ENCODE measurements around the gene SPRR5. TPM values are rescaled to one million over a fixed set of nuclear protein-coding genes. Genes with fewer than 3 reads are reported as not detected.

The SPRR5 gene
- total RNA-seq, 1 experiment from 2014 or later = not detected

DNA sequence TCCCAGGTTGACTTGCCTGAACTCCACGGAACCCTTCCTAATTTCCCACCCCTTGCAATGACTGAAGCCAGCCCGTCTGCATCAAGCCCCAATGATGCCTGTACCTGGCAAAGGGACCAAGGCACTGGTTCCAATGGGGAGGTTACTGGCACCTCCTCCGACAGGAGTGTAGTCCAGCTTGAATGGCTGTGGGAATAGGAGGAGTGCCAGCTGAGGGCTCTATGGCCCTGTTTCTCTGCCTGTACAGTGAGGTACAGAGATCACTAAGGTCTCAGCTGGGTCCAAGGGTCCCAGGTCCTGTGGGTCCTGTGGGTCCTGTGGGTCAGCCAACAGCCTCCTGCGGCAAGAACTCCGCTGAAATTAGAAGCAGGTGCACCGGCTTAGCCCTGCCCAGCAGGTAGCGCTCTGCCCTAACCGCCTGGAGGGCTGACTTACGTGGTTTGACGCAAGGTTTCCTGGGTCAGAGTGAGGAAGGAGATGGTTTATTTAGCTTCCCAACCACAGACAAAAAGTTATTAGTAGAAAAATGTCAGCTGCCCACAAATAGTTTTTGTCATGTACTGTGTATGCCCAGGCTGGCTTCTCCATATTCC, 13.5 kb downstream of the SPRR5 start:
- H3K27me3 ChIP-seq (ENCODE audit: insufficient read depth, low read depth) = no peaks in the 10 kb centered on the region
- H3K4me1 ChIP-seq (replicated peaks; ENCODE audit: insufficient read depth) = peaks cover 23% of the 10 kb centered on the region
- H4K20me1 ChIP-seq (ENCODE audit: insufficient read depth) = no peaks in the 10 kb centered on the region
- intact Hi-C loops (cut with micrococcal nuclease; ENCODE audit: unreplicated experiment) = no loop called here
- no peak overlapping the region for H3K4me2 ChIP-seq
- POLR2A ChIA-PET (ENCODE audit: unreplicated experiment) = no interaction called here
- CTCF ChIA-PET = no interaction called here
- peaks cover 10% of the 10 kb centered on the region; the same call in 1 of the 2 replicates for H3F3A ChIP-seq (ENCODE audit: insufficient read depth, low read depth)
- H3K4me3 ChIP-seq = no peak overlapping the region
- no peaks in the 10 kb centered on the region for H3K36me3 ChIP-seq (ENCODE audit: low read depth)
- BruUV-seq (replicated peaks) = no TSS peak
- TF ChIP-seq EZH2 (IDR thresholded peaks at IDR 0.05; ENCODE audit: low read depth) (no peak), CTCF (conservative IDR thresholded peaks at IDR 0.05) (no peak)
- H3K9me3 ChIP-seq (ENCODE audit: insufficient read depth, low read depth) = no peaks in the 10 kb centered on the region
- DNase-seq = no peak
- H3K79me2 ChIP-seq (ENCODE audit: low read depth) = no peaks in the 10 kb centered on the region
- no peaks in the 10 kb centered on the region for H3K9me2 ChIP-seq (ENCODE audit: insufficient read depth)
- no peak overlapping the region for H2AFZ ChIP-seq
- H3K27ac ChIP-seq = no peak overlapping the region

- Histone ChIP-seq H3K27ac (no peak overlapping the region), H3K36me3 (ENCODE audit: low read depth) (no peaks in the 10 kb centered on the region), H3K4me2 (no peak overlapping the region), H3F3A (ENCODE audit: insufficient read depth, low read depth) (peaks cover 10% of the 10 kb centered on the region; the same call in 1 of the 2 replicates), H3K4me1 (replicated peaks; ENCODE audit: insufficient read depth) (peaks cover 27% of the 10 kb centered on the region), H3K9me3 (ENCODE audit: insufficient read depth, low read depth) (no peaks in the 10 kb centered on the region), H2AFZ (no peak overlapping the region), H3K27me3 (ENCODE audit: insufficient read depth, low read depth) (no peaks in the 10 kb centered on the region), H4K20me1 (ENCODE audit: insufficient read depth) (no peaks in the 10 kb centered on the region), H3K9me2 (ENCODE audit: insufficient read depth) (no peaks in the 10 kb centered on the region), H3K79me2 (ENCODE audit: low read depth) (no peaks in the 10 kb centered on the region), H3K4me3 (no peak overlapping the region)
- CTCF ChIA-PET = no interaction called here
- intact Hi-C loops (cut with micrococcal nuclease; ENCODE audit: unreplicated experiment) = no loop called here
- no peak for DNase-seq
- no TSS peak for BruUV-seq (replicated peaks)
- POLR2A ChIA-PET (ENCODE audit: unreplicated experiment) = no interaction called here
- no peak for TF ChIP-seq EZH2 (IDR thresholded peaks at IDR 0.05; ENCODE audit: low read depth)
- no peak for TF ChIP-seq CTCF (conservative IDR thresholded peaks at IDR 0.05)
Observed at GRCh38 chr1:152961226-152961891, 14.4 kb downstream of the SPRR5 start.

DNA sequence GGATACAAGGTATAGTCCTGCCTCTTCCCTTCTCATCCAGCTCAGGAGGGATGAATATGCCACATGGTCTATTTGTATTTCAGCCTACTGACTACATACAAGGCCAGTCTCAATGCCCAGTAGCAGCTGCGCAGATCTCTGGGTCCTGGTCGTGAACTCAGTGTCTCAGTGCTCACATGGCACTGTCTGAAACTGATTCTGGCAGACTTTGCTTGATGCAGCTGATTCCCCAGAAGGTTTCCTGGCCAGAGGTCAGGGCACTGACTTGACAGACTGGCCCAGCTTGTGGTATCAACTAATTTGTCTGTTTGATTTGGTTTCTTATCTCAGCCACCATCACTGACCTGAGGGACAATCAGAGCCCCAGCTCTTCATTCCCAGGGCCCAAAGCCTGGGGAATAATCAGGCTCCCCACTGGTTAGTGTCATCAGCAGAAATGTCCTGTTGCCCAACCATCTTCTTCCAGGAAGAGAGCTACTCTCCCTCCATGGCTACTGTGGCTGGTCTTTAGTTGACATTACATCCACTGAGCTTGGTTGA, 15.9 kb downstream of the SPRR5 start:
- peak; percentile 32 to 92 for DNase-seq
- Histone ChIP-seq H2AFZ (no peak overlapping the region), H3K27ac (peak overlapping the region; percentile 33; the same call in 1 of the 2 replicates), H3K4me2 (peak overlapping the region; percentile 34; the same call in 1 of the 2 replicates), H3F3A (ENCODE audit: insufficient read depth, low read depth) (peaks cover 15% of the 10 kb centered on the region; the same call in 1 of the 2 replicates), H4K20me1 (ENCODE audit: insufficient read depth) (no peaks in the 10 kb centered on the region), H3K4me3 (no peak overlapping the region), H3K9me3 (ENCODE audit: insufficient read depth, low read depth) (no peaks in the 10 kb centered on the region), H3K27me3 (ENCODE audit: insufficient read depth, low read depth) (no peaks in the 10 kb centered on the region), H3K36me3 (ENCODE audit: low read depth) (no peaks in the 10 kb centered on the region), H3K9me2 (ENCODE audit: insufficient read depth) (no peaks in the 10 kb centered on the region), H3K79me2 (ENCODE audit: low read depth) (no peaks in the 10 kb centered on the region), H3K4me1 (replicated peaks; ENCODE audit: insufficient read depth) (peaks cover 39% of the 10 kb centered on the region)
- no peak for TF ChIP-seq EZH2 (IDR thresholded peaks at IDR 0.05; ENCODE audit: low read depth)
- POLR2A ChIA-PET (ENCODE audit: unreplicated experiment) = interaction anchor here (0.7 kb wide), 1 partner anchor 672 kb away, joined by 4 read pairs; no protein-coding TSS in a partner anchor
- no TSS peak for BruUV-seq (replicated peaks)
- intact Hi-C loops (cut with micrococcal nuclease; ENCODE audit: unreplicated experiment) = loop anchor here (1.0 kb wide), 1 partner anchor 38 kb away; the partner anchor contains the start of gene SPRR3
- CTCF ChIA-PET = interaction anchor here (0.8 kb wide), 1 partner anchor 55 kb away, joined by 3 read pairs; the partner anchor contains the start of gene IVL
